ENCODE measurements around the gene FDCSP.

- no peak for TF ChIP-seq POLR2AphosphoS5 (IDR thresholded peaks at IDR 0.05; ENCODE audit: low read depth, low read length)
- TF ChIP-seq USF1 (IDR thresholded peaks at IDR 0.05; ENCODE audit: borderline replicate concordance, low read depth) = no peak
- no peak for TF ChIP-seq REST (IDR thresholded peaks at IDR 0.05; ENCODE audit: low read depth, low read length)
- TF ChIP-seq, protein P1, sequence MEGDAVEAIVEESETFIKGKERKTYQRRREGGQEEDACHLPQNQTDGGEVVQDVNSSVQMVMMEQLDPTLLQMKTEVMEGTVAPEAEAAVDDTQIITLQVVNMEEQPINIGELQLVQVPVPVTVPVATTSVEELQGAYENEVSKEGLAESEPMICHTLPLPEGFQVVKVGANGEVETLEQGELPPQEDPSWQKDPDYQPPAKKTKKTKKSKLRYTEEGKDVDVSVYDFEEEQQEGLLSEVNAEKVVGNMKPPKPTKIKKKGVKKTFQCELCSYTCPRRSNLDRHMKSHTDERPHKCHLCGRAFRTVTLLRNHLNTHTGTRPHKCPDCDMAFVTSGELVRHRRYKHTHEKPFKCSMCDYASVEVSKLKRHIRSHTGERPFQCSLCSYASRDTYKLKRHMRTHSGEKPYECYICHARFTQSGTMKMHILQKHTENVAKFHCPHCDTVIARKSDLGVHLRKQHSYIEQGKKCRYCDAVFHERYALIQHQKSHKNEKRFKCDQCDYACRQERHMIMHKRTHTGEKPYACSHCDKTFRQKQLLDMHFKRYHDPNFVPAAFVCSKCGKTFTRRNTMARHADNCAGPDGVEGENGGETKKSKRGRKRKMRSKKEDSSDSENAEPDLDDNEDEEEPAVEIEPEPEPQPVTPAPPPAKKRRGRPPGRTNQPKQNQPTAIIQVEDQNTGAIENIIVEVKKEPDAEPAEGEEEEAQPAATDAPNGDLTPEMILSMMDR (IDR thresholded peaks at IDR 0.05) = no peak
- TF ChIP-seq RCOR1 (IDR thresholded peaks at IDR 0.05; ENCODE audit: low read length) = no peak
- no peak for TF ChIP-seq EZH2phosphoT487 (IDR thresholded peaks at IDR 0.05; ENCODE audit: borderline replicate concordance, low read depth)
- no peak for TF ChIP-seq MAX (IDR thresholded peaks at IDR 0.05; ENCODE audit: low read depth)
- TF ChIP-seq SMC3 (IDR thresholded peaks at IDR 0.05; ENCODE audit: low read depth, low read length) = no peak
- TF ChIP-seq RXRA (IDR thresholded peaks at IDR 0.05; ENCODE audit: borderline replicate concordance, low read depth) = no peak
These were observed 26.0 kb downstream of the FDCSP start for GRCh38 chr4:70251945-70252277.

Data from SK-N-SH (cell line).